ENCODE results near the gene SF3B2. TPM values are rescaled to one million over a fixed set of nuclear protein-coding genes. Genes with fewer than 3 reads are reported as not detected.

Gene SF3B2
- total RNA-seq, 2 donors from 2014 or later, result 112 to 255 TPM

DNA sequence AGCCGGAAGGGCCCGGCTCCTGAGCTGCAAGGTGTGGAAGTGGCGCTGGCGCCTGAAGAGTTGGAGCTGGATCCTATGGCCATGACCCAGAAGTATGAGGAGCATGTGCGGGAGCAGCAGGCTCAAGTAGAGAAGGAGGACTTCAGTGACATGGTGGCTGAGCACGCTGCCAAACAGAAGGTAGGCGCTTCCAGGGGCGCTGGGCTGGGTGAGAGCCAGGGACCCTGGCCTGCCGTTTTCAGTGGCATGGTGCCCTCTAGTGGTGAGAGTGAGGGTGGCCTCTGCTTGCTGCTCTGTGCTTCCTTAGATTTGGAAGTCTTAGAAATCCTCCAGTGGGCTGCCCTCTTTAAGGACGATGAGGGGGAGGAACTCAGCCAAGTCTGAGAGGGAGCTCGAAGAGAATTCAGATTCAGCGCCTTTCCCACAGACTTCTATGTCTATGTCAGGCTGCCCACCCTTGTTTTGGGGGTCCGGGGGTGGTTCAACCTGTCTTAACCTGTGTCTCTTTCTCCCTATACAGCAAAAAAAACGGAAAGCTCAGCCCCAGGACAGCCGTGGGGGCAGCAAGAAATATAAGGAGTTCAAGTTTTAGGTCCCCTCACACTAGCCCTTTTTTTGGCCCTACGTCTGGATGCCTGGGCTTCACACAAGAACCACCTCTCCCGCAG is 16.1 kb downstream of the SF3B2 start:
- Histone ChIP-seq H3K4me3 (no peak overlapping the region), H3K27ac (peak overlapping the region; percentile 67 to 95 (median 88)), H3K27me3 (no peaks in the 10 kb centered on the region), H3K4me1 (peaks cover 31% of the 10 kb centered on the region), H3K36me3 (replicated peaks in 1 of 2; ENCODE audit: insufficient read depth in 1 of 2, low read depth in 2 of 2) (peaks cover 5 to 28% of the 10 kb centered on the region in 2 donors), H3K9me3 (no peaks in the 10 kb centered on the region)
- peak; percentile 39 for ATAC-seq
- DNase-seq, result peak; percentile 73 to 81 (median 76)
- TF ChIP-seq, protein P1, sequence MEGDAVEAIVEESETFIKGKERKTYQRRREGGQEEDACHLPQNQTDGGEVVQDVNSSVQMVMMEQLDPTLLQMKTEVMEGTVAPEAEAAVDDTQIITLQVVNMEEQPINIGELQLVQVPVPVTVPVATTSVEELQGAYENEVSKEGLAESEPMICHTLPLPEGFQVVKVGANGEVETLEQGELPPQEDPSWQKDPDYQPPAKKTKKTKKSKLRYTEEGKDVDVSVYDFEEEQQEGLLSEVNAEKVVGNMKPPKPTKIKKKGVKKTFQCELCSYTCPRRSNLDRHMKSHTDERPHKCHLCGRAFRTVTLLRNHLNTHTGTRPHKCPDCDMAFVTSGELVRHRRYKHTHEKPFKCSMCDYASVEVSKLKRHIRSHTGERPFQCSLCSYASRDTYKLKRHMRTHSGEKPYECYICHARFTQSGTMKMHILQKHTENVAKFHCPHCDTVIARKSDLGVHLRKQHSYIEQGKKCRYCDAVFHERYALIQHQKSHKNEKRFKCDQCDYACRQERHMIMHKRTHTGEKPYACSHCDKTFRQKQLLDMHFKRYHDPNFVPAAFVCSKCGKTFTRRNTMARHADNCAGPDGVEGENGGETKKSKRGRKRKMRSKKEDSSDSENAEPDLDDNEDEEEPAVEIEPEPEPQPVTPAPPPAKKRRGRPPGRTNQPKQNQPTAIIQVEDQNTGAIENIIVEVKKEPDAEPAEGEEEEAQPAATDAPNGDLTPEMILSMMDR (IDR thresholded peaks at IDR 0.05), result peak; percentile 72 to 88 (median 85)
- TF ChIP-seq POLR2A (IDR thresholded peaks at IDR 0.05), result no peak
- 34 to 36% methylated on average over 10 to 17 of the region's 17 CpGs for WGBS, 2 donors
- intact Hi-C loops (cut with DNase I), result loop anchor here (10.0 kb wide), 1 partner anchor 67 kb away; no protein-coding TSS in a partner anchor

DNA sequence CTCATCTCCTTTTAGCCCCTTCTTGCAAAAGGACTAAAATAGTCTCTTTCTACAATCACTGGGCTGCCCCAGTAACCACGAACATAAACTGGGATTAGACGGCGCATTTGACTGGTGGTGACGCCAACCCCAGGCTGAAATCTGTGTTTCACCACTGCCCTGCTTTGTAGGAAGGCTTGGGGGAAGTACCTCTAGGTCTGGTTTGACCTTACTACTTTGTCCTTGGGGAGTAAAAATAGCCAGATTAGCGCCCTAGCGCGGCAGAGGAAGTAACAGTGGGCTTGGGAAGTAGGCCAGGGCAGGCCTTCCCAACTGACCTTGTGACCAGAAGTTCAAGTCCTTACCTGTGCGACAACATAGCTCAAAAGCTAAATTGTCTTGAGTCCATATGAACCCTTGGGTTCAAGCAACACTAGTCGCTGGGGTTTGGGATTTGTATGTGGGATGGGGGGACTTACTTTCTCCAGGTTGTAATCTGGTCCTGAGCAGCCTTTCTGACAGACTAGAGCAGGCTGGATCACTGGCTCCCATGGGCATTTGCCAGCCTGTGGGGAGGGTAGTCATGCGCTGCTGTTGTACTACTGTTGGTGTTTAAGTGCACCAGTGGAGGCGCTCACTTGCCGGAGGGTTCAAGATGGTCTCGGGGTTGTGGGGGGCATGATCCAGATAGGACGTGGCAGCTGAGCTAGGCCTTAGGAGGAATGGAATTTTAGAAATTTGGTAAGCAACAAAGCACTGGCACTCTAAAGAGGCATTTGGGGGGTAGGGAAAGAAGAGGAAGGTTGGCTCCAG is 17.0 kb downstream of the SF3B2 start:
- WGBS, 2 donors, result 10 to 22% methylated on average over 14 of the region's 14 CpGs
- intact Hi-C loops (cut with DNase I), result loop anchor here (10.0 kb wide), 1 partner anchor 66 kb away; no protein-coding TSS in a partner anchor
- no peak overlapping the region for H3K4me3 ChIP-seq
- H3K27me3 ChIP-seq, result no peaks in the 10 kb centered on the region
- peak overlapping the region; percentile 67 to 95 (median 88) for H3K27ac ChIP-seq
- H3K4me1 ChIP-seq, result peaks cover 31% of the 10 kb centered on the region
- H3K9me3 ChIP-seq, result no peaks in the 10 kb centered on the region
- DNase-seq (peak; percentile 56 to 77 (median 70)), ATAC-seq (peak; percentile 34)
- TF ChIP-seq POLR2A (IDR thresholded peaks at IDR 0.05), result no peak
- TF ChIP-seq, protein P1 (IDR thresholded peaks at IDR 0.05), result peak in 2 of 7 experiments; percentile 4 to 6
- H3K36me3 ChIP-seq (replicated peaks in 1 of 2; ENCODE audit: insufficient read depth in 1 of 2, low read depth in 2 of 2), result peaks cover 5 to 21% of the 10 kb centered on the region in 2 donors

DNA sequence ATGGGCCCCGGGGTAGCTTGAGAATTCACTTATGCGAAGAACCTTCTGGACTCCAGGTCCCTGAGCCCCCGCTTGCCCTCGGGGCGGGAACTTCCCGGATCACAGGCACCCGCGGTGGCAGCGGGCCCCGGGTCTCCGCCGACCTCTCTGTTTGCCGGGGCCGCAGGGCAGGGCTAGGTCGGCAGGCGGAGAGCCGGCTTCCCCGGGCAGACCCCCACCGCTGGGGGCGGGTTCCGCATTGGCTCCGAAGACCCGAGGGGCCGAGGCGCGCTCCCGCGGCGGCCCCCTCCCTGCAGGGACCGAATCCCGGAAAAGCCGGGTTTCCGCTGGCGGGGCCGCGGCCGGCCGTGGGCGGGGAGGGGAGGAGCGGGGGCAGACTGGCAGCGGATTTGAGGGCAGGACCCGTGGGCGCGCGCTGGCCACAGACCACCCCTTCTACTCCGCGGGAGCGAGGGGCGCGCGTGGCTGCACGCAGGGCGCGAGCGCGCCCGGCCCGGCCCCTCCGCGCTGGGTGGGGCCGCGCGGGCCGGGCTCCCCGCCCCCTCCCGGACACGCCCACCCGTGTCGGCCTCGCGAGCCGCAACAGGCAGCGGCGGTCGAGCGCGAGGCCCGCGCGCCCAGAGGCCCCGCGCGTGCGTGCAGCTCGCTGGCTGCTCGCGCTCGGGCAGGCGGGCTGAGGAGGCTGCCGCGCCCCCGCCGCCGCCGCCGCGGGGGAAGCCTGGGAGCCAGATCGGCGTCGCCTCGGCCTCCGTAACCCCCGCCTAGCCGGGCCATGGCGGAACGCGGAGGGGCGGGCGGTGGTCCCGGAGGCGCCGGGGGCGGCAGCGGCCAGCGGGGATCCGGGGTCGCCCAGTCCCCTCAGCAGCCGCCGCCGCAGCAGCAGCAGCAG is 17.8 kb downstream of the SF3B2 start, which contains the start of gene PACS1:
Gene PACS1 (plus strand): TSS at position 558 of the 889 bp plus-strand sequence. CDS start 215 bp downstream, at position 773.
- H3K9me3 ChIP-seq, result no peaks in the 10 kb centered on the region
- intact Hi-C loops (cut with DNase I), result loop anchor here (10.0 kb wide), 1 partner anchor 65 kb away; no protein-coding TSS in a partner anchor
- peak; percentile 77 for ATAC-seq
- H3K4me1 ChIP-seq, result peaks cover 31% of the 10 kb centered on the region
- no peaks in the 10 kb centered on the region for H3K27me3 ChIP-seq
- H3K36me3 ChIP-seq (replicated peaks in 1 of 2; ENCODE audit: insufficient read depth in 1 of 2, low read depth in 2 of 2), result peaks cover 5 to 21% of the 10 kb centered on the region in 2 donors
- peak within 1 kb of the TSS; percentile 67 to 95 (median 88) for H3K27ac ChIP-seq
- peak; percentile 65 to 75 (median 70) for DNase-seq
- peak within 1 kb of the TSS; percentile 50 to 84 for H3K4me3 ChIP-seq
- TF ChIP-seq, protein P1 (IDR thresholded peaks at IDR 0.05), result peak in 2 of 7 experiments; percentile 32 to 38
- peak in 2 of 3 donors; percentile 43 to 55 for TF ChIP-seq POLR2A (IDR thresholded peaks at IDR 0.05)
- WGBS, 2 donors, result 1% methylated on average over 29 to 100 of the region's 120 CpGs

DNA sequence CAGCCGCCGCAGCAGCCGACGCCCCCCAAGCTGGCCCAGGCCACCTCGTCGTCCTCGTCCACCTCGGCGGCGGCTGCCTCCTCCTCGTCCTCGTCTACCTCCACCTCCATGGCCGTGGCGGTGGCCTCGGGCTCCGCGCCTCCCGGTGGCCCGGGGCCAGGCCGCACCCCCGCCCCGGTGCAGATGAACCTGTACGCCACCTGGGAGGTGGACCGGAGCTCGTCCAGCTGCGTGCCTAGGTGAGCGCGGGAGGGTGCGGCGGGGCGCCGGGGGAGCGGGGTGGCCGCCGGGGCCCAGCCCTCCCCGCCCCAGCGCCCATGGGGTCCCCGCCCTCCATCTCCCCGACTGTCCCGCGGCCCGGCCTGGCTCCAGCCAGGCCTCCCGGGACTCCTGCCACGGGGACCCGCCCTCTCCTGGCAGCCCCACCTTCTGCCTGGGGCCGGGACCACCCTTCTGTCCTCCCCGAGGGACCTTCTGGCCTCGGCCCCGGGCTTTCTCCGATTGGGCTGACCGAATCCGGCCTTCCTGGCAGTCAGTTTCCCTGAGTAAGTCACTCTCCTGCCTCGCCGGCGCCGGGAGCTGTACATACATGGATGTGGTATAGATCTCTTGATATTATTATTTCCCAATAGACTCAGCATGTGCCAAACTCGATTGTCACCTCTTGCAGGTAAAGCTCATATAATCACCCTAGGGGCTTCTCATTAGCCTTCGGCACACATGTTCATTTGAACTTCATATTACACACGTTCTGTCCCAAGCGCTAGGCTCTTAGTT is 18.6 kb downstream of the SF3B2 start:
- WGBS, 2 donors, result 1 to 5% methylated on average over 13 to 33 of the region's 60 CpGs
- peaks cover 5 to 17% of the 10 kb centered on the region in 2 donors for H3K36me3 ChIP-seq (replicated peaks in 1 of 2; ENCODE audit: insufficient read depth in 1 of 2, low read depth in 2 of 2)
- DNase-seq (peak; percentile 52 to 71 (median 59)), ATAC-seq (peak; percentile 34)
- TF ChIP-seq POLR2A (IDR thresholded peaks at IDR 0.05), result peak in 1 of 3 donors; percentile 22
- TF ChIP-seq, protein P1 (IDR thresholded peaks at IDR 0.05), result no peak
- no peaks in the 10 kb centered on the region for H3K27me3 ChIP-seq
- H3K9me3 ChIP-seq, result no peaks in the 10 kb centered on the region
- peaks cover 31% of the 10 kb centered on the region for H3K4me1 ChIP-seq
- peak overlapping the region; percentile 50 to 84 for H3K4me3 ChIP-seq
- H3K27ac ChIP-seq, result peak overlapping the region; percentile 67 to 95 (median 83)
- intact Hi-C loops (cut with DNase I), result no loop called here

All from body of pancreas (tissue), 4 donors.